Stomach (tissue), 4 donors: Measurements from ENCODE around the gene RNF4.
"Not testable (repeated sequence)": the region's sequence is repeated elsewhere in the genome, so short reads cannot be mapped to it uniquely, and the experiment has no call there.

Experiments used
- CTCF ChIP-seq, 7 experiments: fragments of 450-650 bp in 4 of 7; fragments of 200-600 bp in 3 of 7; sonication (generic) in 3 of 7; IDR thresholded peaks; one replicate each; pipeline ENCODE4 v1.5.1; 2016 to 2019; ENCODE audit warnings: antibody characterized with exemption in 7 of 7, control low read depth in 2 of 7, mild to moderate bottlenecking in 1 of 7
- EP300 ChIP-seq: sonication (generic); formaldehyde crosslinking; IDR thresholded peaks from one replicate; pipeline ENCODE4 v1.6.1; 2017; ENCODE audit warnings: antibody characterized with exemption

DNA sequence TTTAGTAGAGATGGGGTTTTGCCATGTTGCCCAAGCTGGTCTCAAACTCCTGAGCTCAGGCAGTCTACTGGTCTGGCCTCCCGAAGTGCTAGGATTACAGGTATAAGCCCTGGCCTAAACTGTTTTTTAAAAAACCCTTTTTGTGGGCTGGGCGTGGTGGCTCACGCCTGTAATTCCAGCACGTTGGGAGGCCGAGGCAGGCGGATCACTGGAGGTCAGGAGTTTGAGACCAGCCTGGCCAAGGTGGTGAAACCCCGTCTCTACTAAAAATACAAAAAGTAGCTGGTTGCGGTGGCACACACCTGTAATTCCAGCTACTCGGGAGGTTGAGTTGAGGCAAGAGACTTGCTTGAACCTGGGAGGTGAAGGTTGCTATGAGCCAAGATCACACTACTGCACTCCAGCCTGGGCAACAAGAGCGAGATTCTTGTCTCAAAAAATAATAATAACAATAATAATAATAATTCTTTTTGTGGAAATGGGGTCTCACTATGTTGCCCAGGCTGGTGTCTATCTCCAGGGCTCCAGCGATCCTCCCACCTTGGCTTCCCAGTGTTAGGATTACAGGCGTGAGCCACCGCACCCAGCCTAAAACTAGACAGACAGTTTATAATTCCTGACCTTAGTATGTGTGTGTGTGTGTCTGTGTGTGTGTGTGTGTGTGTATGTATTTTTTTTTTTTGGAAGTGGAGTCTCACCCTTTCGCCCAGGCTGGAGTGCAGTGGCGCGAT, 78.2 kb downstream of the RNF4 start:
- TF ChIP-seq CTCF (IDR thresholded peaks at IDR 0.05); EP300: not testable (repeated sequence)
